CD4-positive, alpha-beta T cell treated with Interferon alpha-2 for 1 hour (primary cell): ENCODE results near the gene TRRAP.

Experiments
- DNase-seq, 2 donors: peaks; one replicate each; pipeline ENCODE4 v3.0.0-alpha.2; 2020 to 2022

The TRRAP gene

DNA sequence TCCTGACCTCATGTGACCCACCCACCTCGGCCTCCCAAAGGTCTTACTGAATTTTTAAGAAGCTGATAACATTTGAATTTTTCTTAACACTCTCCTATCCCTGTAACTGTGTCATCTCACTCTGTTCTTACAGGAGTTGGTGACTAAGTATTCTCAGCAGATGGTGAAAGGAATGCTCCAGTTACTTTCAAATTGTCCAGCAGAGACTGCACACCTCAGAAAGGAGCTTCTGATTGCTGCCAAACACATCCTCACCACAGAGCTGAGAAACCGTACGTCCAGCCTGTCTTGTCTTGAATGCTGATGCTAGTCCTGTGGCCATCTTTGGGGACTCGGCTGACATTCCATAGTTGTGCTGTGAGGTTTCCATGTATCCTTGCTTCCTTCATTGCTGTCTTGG is 24.9 kb downstream of the TRRAP start:
- DNase-seq = no peak

DNA sequence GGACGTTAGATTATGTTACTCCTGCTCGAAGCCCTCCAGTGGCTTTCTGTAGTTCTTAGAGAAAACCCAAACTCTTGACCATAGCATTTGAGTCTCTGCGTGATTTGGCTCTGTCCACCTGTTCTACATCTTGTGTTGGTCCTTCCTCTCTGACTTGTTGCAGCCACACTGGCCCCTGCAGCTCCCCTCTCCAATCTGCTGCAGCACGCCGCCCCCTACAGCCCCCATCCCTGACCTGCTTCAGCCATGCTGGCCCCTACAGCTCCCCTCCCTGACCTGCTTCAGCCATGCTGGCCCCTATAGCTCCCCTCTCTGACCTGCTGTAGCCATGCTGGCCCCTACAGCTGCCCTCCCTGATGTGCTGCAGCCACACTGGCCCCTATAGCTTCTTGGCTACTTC is 29.2 kb downstream of the TRRAP start:
- DNase-seq = no peak

DNA sequence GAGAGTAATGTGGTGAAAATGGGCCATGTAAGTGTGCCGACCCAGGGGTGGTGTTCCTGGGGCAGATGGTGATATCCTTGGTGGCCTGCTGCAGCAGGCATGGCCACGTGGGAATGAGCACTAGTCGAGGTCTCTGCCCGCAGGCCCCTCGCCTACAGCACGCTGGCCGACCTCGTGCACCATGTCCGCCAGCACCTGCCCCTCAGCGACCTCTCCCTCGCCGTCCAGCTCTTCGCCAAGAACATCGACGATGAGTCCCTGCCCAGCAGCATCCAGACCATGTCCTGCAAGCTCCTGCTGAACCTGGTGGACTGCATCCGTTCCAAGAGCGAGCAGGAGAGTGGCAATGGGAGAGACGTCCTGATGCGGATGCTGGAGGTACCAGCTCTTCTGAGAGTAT is 30.3 kb downstream of the TRRAP start:
- no peak for DNase-seq

DNA sequence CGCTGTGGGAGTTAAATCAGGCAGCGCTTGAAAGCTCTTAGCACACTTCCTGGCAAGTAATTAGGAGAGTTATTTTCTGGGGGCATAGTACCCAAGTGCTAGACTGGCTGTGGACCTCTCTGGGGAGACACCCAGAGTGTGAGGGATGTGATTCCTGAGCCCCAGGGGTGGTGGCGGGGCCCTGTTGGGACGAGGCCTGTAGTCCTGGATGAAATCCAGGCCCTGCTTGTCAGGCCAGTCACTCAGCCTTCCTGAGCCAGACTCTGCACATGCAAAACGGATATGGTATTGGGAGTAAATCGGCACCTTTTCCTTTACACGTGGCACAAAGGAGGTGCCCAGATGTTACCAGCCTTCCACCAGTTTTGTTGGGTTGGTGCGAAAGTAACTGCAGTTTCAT is 31.2 kb downstream of the TRRAP start:
- no peak for DNase-seq

DNA sequence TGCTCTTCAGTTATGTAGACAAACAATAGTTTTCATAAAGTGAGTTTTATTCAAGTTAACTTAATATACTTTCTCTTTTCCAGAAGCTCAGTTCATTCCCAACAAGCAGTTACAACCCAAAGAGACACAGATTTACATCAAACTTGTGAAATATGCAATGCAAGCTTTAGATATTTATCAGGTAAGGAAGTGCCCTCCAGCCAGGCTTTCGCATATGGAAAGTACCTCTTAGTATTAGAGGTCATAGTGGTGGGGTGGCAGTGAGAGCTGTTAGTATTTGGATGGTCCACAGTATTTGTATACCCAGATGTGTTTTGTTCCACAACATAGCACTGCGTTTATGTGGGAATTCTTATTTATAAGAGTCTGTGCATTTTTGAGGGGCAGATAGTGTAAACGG is 32.1 kb downstream of the TRRAP start:
- no peak for DNase-seq

DNA sequence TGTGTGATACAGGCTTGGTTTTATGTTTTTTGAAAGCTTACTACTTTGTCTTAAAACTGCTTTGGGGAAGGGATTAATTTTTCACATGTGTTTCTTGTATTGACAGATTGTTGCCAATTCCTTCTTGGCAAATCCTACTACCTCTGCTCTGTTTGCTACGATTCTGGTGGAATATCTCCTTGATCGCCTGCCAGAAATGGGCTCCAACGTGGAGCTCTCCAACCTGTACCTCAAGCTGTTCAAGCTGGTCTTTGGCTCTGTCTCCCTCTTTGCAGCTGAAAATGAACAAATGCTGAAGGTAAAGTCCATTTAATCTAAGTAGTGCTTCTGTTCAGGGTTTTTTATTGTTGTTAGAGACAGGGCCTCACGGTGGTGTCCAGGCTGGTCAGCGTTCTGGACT is 33.6 kb downstream of the TRRAP start:
- no peak for DNase-seq

DNA sequence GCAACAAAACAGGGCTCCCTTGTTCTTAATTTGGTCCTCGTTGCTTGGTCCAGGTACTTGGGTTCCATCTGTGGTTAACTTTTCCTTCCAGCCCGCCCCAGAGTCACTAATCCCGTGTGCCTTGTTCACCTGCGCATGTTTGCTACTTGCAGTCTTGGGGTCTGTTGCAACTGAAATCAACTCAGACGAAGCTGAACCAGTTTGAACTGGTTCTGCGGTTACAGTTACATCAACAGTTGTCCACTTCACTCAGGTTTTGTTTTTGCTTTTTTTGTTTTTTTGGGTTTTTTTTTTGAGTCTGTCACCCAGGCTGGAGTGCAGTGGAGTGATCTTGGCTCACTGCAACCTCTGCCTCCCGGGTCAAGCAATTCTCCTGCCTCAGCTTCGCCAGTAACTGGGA is 34.7 kb downstream of the TRRAP start:
- DNase-seq = no peak

DNA sequence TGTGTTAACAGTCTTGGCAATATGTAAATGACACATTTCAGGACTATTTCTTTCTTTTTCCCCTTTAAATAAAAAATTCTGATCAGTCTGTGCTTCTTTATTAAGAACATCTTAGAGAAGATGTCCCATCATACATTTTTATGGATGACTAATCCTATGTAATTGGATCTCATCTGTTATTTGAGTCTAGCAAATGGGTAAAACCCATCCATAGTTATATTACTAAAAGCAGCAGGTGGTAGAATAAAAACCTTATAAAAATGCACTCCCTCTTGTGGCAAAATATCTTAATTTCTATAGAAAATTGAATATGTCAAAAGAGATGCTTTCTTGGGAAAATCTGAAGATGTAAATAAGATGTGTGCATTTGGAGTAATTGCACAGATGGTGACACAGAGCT is 35.3 kb downstream of the TRRAP start:
- no peak for DNase-seq

DNA sequence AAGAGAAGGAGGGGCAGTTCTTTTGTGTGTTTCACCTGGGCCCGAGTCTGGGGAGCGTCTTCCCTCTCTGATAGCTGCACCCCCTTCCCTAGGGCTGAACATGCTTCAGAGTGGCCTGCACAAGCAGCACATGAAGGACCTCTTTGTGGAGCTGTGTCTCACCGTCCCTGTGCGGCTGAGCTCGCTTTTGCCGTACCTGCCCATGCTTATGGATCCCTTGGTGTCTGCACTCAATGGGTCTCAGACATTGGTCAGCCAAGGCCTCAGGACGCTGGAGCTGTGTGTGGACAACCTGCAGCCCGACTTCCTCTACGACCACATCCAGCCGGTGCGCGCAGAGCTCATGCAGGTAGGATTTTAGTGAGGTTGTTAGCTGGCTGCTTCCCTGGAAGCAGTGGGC is 39.0 kb downstream of the TRRAP start:
- DNase-seq = no peak

DNA sequence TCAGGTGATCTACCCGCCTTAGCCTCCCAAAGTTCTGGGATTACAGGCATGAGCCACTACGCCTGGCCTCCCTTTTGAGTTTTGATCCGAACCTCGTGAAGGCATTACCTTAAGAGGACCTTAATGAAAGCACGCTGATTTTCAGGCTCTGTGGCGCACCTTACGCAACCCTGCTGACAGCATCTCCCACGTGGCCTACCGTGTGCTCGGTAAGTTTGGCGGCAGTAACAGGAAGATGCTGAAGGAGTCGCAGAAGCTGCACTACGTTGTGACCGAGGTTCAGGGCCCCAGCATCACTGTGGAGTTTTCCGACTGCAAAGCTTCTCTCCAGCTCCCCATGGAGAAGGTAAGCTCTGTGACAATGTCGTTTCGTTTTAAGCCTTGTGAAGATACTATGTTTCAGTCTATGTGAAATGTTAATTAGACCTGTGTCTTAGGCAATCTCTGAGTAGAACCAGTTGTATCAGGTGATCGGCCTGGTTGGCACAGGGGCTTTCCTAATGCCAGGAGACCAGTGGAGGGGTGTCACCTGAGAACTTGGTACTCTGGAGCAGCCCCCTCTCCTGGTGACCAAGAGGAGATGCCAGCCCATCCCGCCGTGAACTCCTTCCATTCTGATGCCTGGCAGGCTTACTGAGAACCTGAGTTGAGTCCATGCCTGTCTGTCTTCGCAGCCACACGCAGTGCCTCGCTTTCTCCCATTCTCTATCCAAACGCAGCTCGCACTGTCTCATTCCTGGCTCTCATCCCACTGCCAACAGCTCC is 43.5 kb downstream of the TRRAP start:
- DNase-seq = no peak

DNA sequence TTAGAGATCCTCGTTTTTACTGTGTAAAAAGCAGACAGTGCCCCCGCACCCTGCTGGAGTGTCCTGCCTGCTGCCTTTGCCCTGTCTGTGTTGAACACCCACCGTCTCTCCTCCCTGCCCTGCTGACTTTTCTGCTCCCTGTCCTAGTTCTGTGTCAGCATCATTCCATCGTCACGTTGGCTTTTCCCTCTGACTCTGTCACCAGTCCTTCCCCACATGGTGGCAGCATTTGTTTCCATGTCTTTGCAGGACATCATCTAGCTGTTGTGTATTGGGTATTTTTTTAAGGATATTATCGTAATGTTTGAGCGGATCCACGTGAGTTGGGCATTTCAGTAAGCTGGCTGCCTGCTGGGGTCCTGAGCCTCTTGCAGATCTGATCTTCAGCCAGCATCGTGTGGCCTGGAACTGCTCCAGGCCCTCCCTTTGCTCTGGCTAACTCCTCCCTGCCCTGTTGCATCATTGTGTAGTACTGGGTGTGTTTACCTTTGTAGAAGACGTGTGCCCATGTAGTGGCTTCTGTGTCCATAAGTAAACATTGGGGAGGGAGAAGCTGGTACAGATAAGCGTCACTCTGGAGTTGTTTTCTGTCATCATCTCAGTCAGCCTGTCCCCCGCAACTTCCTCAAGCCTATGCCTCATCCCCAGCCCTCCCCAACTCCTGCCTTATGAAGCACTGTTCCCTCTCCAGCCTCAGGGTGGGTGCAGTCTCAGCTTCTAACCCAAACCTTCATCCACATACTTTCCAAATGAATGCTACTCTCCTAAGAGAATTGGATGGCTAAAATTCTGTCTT is 44.3 kb downstream of the TRRAP start:
- no peak for DNase-seq

DNA sequence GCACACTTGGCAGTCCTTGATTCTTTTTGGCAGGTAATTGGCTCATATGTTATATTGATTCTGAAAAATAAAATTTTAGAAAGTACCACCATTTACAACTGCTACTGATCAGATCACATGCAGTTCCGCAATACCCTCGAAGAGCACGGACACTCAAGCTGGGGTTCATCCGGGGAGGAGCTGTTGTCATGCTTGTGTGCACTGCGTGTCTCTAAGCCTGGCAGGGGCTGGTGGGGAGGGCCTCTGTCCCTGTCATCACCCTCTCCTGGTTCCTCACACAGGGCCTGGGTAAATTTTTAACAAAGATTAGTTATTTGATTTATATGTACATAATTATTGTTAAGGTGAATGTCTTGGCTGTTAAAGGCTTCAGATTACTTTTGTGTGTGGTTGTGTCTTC is 45.2 kb downstream of the TRRAP start:
- DNase-seq = no peak

DNA sequence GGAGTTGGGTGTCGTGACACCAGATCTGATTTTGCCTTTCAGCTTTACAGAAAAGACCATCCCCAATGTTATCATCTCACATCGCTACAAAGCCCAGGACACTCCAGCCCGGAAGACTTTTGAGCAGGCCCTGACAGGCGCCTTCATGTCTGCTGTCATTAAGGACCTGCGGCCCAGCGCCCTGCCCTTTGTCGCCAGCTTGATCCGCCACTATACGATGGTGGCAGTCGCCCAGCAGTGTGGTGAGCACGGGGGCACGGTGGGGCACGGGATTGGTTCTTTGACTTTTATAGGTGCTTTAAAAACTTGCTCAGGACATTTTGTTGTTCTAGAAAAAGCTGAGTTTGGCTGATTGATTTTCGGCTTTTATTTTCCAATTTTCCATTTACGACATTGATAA is 48.8 kb downstream of the TRRAP start:
- no peak for DNase-seq

DNA sequence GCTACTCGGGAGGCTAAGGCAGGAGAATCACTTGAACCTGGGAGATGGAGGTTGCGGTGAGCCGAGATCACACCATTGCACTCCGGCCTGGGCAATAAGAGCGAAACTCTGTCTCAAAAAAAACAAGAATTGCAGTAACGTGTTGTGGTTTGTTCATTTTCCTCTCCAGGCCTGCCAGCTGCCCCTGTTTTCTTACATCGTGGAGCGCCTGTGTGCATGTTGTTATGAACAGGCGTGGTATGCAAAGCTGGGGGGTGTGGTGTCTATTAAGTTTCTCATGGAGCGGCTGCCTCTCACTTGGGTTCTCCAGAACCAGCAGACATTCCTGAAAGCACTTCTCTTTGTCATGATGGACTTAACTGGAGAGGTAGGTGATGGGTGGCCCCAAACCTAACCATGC is 52.1 kb downstream of the TRRAP start:
- peak in 1 of 2 donors; percentile 31 for DNase-seq

DNA sequence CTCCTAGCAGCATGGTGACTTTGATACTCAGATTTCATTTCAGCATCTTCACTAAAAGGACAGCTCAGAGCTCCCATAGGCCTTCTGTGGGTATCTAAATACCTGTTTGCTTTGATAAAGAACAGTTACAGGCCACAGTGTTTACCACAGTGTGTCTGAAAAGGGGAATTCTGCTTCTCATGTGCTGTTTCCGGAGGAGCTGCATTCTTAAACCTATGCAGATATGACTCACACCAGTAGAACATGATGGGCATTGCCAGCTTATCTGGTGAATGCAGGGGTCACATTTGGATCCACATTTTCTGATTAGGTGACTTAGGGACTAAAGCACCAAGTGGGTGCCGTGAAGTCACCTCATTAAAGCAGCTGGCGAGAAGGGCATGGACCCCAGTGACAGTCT is 52.6 kb downstream of the TRRAP start:
- DNase-seq = peak; percentile 9 to 70

DNA sequence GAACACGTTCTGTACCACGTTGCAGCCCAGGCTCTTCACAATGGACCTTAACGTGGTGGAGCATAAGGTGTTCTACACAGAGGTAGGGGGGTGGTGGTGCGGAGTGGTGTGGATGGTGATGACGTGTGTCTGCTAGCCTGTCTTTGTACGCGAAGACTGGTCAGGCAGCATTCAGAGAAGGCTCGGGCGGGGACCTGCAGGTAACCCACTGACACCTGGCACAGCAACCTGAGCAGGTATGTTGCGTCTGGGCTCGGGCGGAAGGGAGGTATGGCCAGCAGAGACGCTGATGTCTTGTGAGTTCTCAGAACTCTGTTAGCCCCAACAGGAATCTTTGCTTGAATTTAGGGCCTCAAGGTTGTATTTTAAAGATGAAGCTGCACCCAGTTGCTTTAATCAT is 55.0 kb downstream of the TRRAP start:
- DNase-seq = no peak

DNA sequence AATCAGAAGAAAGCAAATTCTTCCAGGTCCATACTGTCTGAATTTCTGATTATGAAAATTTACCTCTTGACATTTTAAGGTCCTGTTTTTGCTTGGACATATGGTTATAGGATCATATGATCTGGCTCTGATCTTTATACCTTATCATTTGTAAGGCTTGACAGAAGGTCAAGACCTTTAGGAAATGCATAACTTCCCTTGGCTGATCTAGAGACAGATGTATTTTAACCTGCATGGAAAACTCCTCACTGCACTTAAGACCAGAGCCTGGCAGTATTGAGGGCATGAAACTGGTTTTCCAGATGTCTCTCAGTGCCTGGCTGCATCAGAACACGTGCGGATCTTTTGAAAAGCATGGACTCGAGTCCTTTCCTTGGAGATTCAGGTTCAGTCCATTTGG is 55.9 kb downstream of the TRRAP start:
- DNase-seq = no peak

DNA sequence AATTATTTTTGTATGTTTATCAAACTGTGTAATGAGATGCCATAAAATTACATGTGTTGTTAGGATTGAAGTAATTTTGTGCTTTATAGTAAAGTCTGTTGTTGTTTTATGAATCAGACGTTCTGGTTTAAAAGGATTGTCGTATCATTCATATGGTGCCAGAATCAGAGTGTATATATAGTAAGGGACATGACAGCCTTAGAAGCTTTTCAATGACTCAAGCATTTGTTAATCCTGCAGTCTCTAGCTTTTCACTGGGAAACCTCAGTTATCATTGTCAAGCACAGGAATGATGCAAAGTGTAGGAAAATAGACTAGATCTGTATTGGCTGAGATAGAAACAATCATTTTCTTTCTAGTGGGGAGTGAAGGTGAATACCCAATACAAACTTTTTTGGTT is 57.5 kb downstream of the TRRAP start:
- DNase-seq = no peak

DNA sequence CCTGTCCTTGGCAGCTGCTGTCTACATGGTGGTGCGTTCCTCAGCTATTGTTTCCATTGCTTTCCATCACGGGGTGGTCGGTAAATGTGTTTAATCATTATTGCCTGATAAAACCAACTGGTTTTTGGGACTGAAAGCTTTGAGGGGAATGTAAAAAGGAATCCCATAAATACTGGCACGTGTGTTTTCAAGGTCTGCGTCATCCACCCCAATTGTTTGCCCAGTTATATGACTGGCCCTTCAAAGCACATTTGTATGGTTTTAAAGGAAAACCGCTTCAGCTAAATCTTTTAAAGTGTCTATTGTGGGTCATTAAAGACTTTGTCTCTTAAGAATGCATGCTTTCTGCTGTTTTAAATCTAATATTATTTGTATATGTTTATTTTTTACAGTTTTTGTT is 65.0 kb downstream of the TRRAP start:
- DNase-seq = no peak

DNA sequence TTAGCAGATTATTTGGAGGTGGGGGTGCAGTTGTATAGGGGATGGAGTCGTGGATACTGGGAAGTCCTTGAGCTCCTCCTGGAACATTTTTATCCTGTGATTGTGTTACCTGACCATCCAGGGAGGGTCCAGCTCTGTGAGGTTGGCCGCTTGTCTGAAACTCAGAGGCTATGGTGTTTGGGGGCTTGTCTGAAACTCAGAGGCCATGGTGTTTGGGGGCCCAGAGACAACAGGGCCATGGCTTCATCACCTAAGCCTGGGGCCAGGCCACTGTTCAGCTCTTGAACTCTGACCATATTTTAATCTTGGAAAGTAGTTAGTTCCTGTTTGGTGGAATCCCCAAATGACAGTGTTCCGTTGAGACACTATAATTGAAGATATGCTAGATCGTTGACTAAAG is 66.1 kb downstream of the TRRAP start:
- no peak for DNase-seq

DNA sequence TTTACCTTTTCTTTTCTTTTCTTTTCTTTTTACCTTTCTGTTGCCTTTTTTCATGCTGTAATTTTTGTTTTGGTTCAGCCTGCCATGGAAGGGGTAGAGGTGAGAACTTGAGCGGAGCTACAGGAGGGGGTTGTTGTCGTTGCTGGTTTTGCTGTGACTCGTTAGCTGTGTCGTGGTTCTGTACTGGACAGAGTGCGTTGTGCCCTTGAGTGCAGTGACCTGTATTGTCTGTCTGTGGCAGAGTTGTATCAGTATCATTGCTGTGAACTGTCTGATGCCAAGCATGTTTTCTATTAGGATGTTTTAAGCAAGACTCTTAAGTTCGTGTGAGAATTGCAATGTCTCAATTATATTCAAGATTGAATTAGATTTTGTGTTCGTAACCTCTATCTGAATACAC is 67.5 kb downstream of the TRRAP start:
- no peak for DNase-seq

DNA sequence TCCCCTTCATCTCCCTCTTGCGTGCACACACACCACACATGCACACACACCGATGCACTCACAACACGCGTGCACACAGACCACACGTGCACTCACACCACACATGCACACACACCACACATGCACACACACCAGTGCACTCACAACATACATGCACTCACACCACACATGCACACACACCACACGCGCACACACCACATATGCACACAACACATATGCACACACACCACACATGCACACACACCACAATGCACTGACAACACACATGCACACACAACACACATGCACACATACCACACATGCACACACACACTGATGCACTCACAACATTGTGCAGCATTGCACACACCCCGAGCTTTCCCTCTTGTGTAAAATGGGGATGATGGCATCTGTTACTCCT is 68.1 kb downstream of the TRRAP start:
- DNase-seq = no peak

DNA sequence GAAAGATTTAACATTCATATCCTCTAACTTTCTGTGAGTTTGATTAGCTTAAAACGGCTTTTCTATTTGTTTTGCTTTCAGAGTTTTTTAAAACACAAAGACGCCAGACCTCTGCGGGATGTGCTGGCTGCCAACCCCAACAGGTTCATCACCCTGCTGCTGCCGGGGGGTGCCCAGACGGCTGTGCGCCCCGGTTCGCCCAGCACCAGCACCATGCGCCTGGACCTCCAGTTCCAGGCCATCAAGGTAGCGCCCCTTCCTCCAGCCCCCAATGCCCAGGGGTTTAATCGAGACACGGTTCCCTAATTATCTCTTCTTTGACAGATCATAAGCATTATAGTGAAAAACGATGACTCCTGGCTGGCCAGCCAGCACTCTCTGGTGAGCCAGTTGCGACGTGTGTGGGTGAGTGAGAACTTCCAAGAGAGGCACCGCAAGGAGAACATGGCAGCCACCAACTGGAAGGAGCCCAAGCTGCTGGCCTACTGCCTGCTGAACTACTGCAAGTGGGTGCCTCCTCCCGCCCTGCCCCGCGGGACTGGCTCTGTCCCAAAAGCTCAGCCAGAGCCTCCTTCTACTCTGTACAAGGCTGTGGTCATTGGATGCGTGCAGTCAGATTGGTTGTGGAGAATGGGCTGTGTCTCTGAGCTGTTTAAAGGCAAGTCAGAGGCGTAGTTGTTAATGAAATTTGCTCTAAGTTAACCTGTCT is 71.2 kb downstream of the TRRAP start:
- no peak for DNase-seq

DNA sequence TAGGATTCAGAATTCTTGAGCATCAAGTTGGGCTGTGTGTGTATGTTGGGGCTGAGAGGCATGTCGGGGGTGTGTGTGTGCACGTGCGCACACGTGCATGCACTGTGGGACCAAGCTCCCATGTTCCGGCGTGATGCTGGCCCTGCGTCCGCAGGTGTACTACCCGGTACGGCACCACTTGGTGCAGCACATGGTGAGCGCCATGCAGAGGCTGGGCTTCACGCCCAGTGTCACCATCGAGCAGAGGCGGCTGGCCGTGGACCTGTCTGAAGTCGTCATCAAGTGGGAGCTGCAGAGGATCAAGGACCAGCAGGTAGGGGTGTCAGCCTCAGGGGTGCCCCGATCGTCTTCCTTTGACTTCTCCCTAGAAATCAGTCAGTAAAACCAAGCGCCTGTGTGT is 77.7 kb downstream of the TRRAP start:
- DNase-seq = no peak
